SK-N-SH (cell line): ENCODE data around the gene MYH10. TPM values are rescaled to one million over a fixed set of nuclear protein-coding genes. Genes with fewer than 3 reads are reported as not detected.
"Not testable (repeated sequence)": the region's sequence is repeated elsewhere in the genome, so short reads cannot be mapped to it uniquely, and the experiment has no call there.

ENCODE experiments used
- CTCF ChIA-PET: fragments of 300-600, 350-600 bp; formaldehyde crosslinking; extraction: SDS; loops from one replicate; lab custom pipeline; 2021; lab: Yijun Ruan, JAX
- POLR2A ChIA-PET: fragments of 350-600 bp; sonication (Branson Sonifier 250); formaldehyde crosslinking; extraction: SDS; loops from one replicate; lab custom pipeline; 2020; ENCODE audit warnings: antibody characterized with exemption, inconsistent platforms; lab: Yijun Ruan, JAX
- DNase-seq: peaks from one replicate; pipeline ENCODE4 v3.0.0; 2012
- H2AFZ ChIP-seq: fragments of 200-600 bp; sonication (generic); 2 replicates; pipeline ENCODE4 v1.8.1; 2016; ENCODE audit warnings: antibody characterized with exemption, mild to moderate bottlenecking, low read depth
- H3F3A ChIP-seq: fragments of 200-600 bp; sonication (generic); replicated peaks from 2 replicates; pipeline ENCODE3; 2016; ENCODE audit warnings: antibody characterized with exemption, mild to moderate bottlenecking; ENCODE audit not compliant: insufficient read depth
- H3K27ac ChIP-seq, 2 experiments: fragments of 200-500 bp in 1 of 2; fragments of 200-600 bp in 1 of 2; sonication (Bioruptor generic) in 1 of 2; sonication (generic), shearing (Covaris generic) in 1 of 2; 2 replicates each; pipeline versions ENCODE4 v1.5.1 to v1.6.1; 2014 to 2016; ENCODE audit warnings: low read depth in 2 of 2, inconsistent platforms in 1 of 2, low read length in 1 of 2, mild to moderate bottlenecking in 1 of 2, mixed read lengths in 1 of 2
- H3K27me3 ChIP-seq: fragments of 200-600 bp; sonication (generic), shearing (Covaris generic); 2 replicates; pipeline ENCODE4 v1.6.1; 2016; ENCODE audit warnings: mixed run types; ENCODE audit not compliant: insufficient read depth
- H3K36me3 ChIP-seq, 2 experiments: fragments of 200-500 bp in 1 of 2; fragments of 200-600 bp in 1 of 2; sonication (Bioruptor generic) in 1 of 2; sonication (generic) in 1 of 2; replicated peaks in 1 of 2; 2 replicates each; pipeline versions ENCODE3 to v1.5.1; 2014 to 2016; ENCODE audit warnings: low read length in 1 of 2, mild to moderate bottlenecking in 1 of 2; ENCODE audit not compliant: insufficient read depth in 2 of 2, control insufficient read depth in 1 of 2
- H3K4me1 ChIP-seq, 2 experiments: fragments of 200-500 bp in 1 of 2; fragments of 200-600 bp in 1 of 2; sonication (Bioruptor generic) in 1 of 2; sonication (generic), shearing (Covaris generic) in 1 of 2; 2 replicates each; pipeline versions ENCODE4 v1.5.1 to v1.6.1; 2014 to 2016; ENCODE audit warnings: low read depth in 1 of 2, low read length in 1 of 2, mixed run types in 1 of 2; ENCODE audit not compliant: insufficient read depth in 2 of 2, control insufficient read depth in 1 of 2
- H3K4me2 ChIP-seq: fragments of 200-600 bp; sonication (generic), shearing (Covaris generic); 2 replicates; pipeline ENCODE4 v1.6.1; 2017; ENCODE audit warnings: mixed run types
- H3K4me3 ChIP-seq, 2 experiments: fragments of 200-500 bp in 1 of 2; fragments of 200-600 bp in 1 of 2; sonication (Bioruptor generic) in 1 of 2; sonication (generic), shearing (Covaris generic) in 1 of 2; 2 replicates each; pipeline versions ENCODE4 v1.5.1 to v1.8.1; 2014 to 2016; ENCODE audit warnings: low read depth in 2 of 2, inconsistent platforms in 1 of 2, low read length in 1 of 2, mild to moderate bottlenecking in 1 of 2, mixed read lengths in 1 of 2, moderate library complexity in 1 of 2
- H3K79me2 ChIP-seq: fragments of 200-600 bp; sonication (generic); 2 replicates; pipeline ENCODE4 v1.8.1; 2017; ENCODE audit warnings: mild to moderate bottlenecking; ENCODE audit not compliant: insufficient read depth
- H3K9ac ChIP-seq: fragments of 200-600 bp; sonication (generic); 2 replicates; pipeline ENCODE4 v1.6.1; 2017; ENCODE audit warnings: mixed run types
- H3K9me2 ChIP-seq: fragments of 200-600 bp; sonication (generic); 2 replicates; pipeline ENCODE4 v1.6.1; 2017; ENCODE audit warnings: mixed run types
- H3K9me3 ChIP-seq: fragments of 200-600 bp; sonication (generic); 2 replicates; pipeline ENCODE4 v1.6.1; 2017; ENCODE audit warnings: mixed run types, mild to moderate bottlenecking, moderate library complexity
- H4K20me1 ChIP-seq: fragments of 200-600 bp; sonication (generic); 2 replicates; pipeline ENCODE4 v1.6.1; 2017; ENCODE audit warnings: mild to moderate bottlenecking, mixed run types; ENCODE audit not compliant: insufficient read depth
- EP300 ChIP-seq, 2 experiments: IDR thresholded peaks; 2 replicates each; pipeline versions ENCODE4 v1.4.0 to v1.6.1; 2012; ENCODE audit warnings: borderline replicate concordance in 1 of 2, low read depth in 1 of 2, low read length in 1 of 2
- FOXM1 ChIP-seq: IDR thresholded peaks from 2 replicates; pipeline ENCODE4 v1.4.0; 2012; ENCODE audit warnings: low read depth, mild to moderate bottlenecking
- NRF1 ChIP-seq: IDR thresholded peaks from 2 replicates; pipeline ENCODE4 v1.6.1; 2012; ENCODE audit warnings: low read depth, mild to moderate bottlenecking, low read length
- TAF1 ChIP-seq: IDR thresholded peaks from 2 replicates; pipeline ENCODE4 v1.6.1; 2012; ENCODE audit warnings: low read depth, mild to moderate bottlenecking, low read length, moderate library complexity, borderline replicate concordance
- USF1 ChIP-seq: IDR thresholded peaks from 2 replicates; pipeline ENCODE4 v1.4.0; 2012; ENCODE audit warnings: low read depth, borderline replicate concordance
- ZBTB33 ChIP-seq: IDR thresholded peaks from 2 replicates; pipeline ENCODE4 v1.4.0; 2012; ENCODE audit warnings: low read depth, borderline replicate concordance
- WGBS: methylation state at CpG from one replicate; pipeline ENCODE4 v1.1.6; 2017; ENCODE audit warnings: low lambda C conversion rate; 5-methylcytosine and 5-hydroxymethylcytosine counted together
- polyA plus RNA-seq, 3 experiments: library from polyadenylated mRNA; depleted of rRNA; stranded (reverse); fragments of >200 nt; gene quantifications; 2 replicates each; pipeline ENCODE4 v1.2.3, GENCODE V29; 2012

MYH10 gene
- polyA plus RNA-seq, 1 of the 3 experiments (the other 2 are of a cell fraction) = 64.2 TPM

- POLR2A ChIA-PET = no interaction called here
- no peak overlapping the region for H3K4me2 ChIP-seq
- no peaks in the 10 kb centered on the region for H3K4me1 ChIP-seq
- no peak for TF ChIP-seq FOXM1
- no peak for TF ChIP-seq NRF1
- TF ChIP-seq ZBTB33 = no peak
- TF ChIP-seq USF1 = no peak
- TF ChIP-seq TAF1 = no peak
- no peak for TF ChIP-seq EP300 (IDR thresholded peaks at IDR 0.05; ENCODE audit: borderline replicate concordance in 1 of 2, low read depth in 1 of 2, low read length in 1 of 2)
- no peak overlapping the region for H3K9ac ChIP-seq
- H2AFZ ChIP-seq = no peak overlapping the region
- 36% methylated on average over 4 of the region's 4 CpGs for whole genome bisulfite sequencing
- no peak overlapping the region for H3K4me3 ChIP-seq
- no peaks in the 10 kb centered on the region for H3K27me3 ChIP-seq
- no peaks in the 10 kb centered on the region for H4K20me1 ChIP-seq
- no peaks in the 10 kb centered on the region for H3K9me2 ChIP-seq
- H3K79me2 ChIP-seq = no peaks in the 10 kb centered on the region
- CTCF ChIA-PET = interaction anchor here (1.1 to 1.8 kb wide), 3 partner anchors 12 to 16 kb away, joined by 3 to 7 read pairs (median 4); no protein-coding TSS in a partner anchor
- H3K9me3 ChIP-seq = no peaks in the 10 kb centered on the region
- no peaks in the 10 kb centered on the region for H3K36me3 ChIP-seq
- H3F3A ChIP-seq = no peaks in the 10 kb centered on the region
- no peak for DNase-seq
- no peak overlapping the region for H3K27ac ChIP-seq
Measured at GRCh38 chr17:8662076-8662831, 31.7 kb upstream of the MYH10 start.

GRCh38 chr17:8660709-8661108 lies 30.2 kb upstream of the MYH10 start:
- H3K27me3 ChIP-seq, H3K79me2 ChIP-seq, H3K27ac ChIP-seq, H3K4me3 ChIP-seq, H3K9ac ChIP-seq, H3K4me2 ChIP-seq, H4K20me1 ChIP-seq, POLR2A ChIA-PET, H3K36me3 ChIP-seq, H3K4me1 ChIP-seq, H3K9me3 ChIP-seq, H3K9me2 ChIP-seq, H2AFZ ChIP-seq, H3F3A ChIP-seq, DNase-seq: not testable (repeated sequence)
- CTCF ChIA-PET = interaction anchor here (1.4 to 1.8 kb wide), 2 partner anchors 13 to 30 kb away, joined by 4 read pairs; partner anchors contain the start of gene MYH10
